RKO (cell line): ENCODE data around the gene PLA2G2E.

Experiments used
- DNase-seq: peaks from one replicate; pipeline ENCODE4 v3.0.0-alpha.2; 2016; ENCODE audit warnings: low spot score

PLA2G2E gene

GRCh38 chr1:19923137-19923952 is at the start of gene PLA2G2E:
PLA2G2E (minus strand) TSS chr1:19923617; CDS start chr1:19923559, 58 bp downstream.
- DNase-seq: no peak

GRCh38 chr1:19971664-19972063 is 48.2 kb upstream of the PLA2G2E start:
- DNase-seq: no peak

- no peak for DNase-seq
Measured at GRCh38 chr1:19969898-19970660, 46.7 kb upstream of the PLA2G2E start.

GRCh38 chr1:19967808-19968207 is 44.4 kb upstream of the PLA2G2E start:
- DNase-seq: no peak

- DNase-seq: no peak
Measured at GRCh38 chr1:19964542-19964941, 41.1 kb upstream of the PLA2G2E start.

GRCh38 chr1:19963636-19964035 is 40.2 kb upstream of the PLA2G2E start:
- no peak for DNase-seq

- DNase-seq: no peak
Measured at GRCh38 chr1:19960591-19960990, 37.2 kb upstream of the PLA2G2E start.

- DNase-seq: no peak
Measured at GRCh38 chr1:19957779-19958178, 34.4 kb upstream of the PLA2G2E start.

- no peak for DNase-seq
Measured at GRCh38 chr1:19955534-19956170, 32.2 kb upstream of the PLA2G2E start.

- DNase-seq: no peak
Measured at GRCh38 chr1:19954059-19954458, 30.6 kb upstream of the PLA2G2E start.

GRCh38 chr1:19949016-19949415 is 25.6 kb upstream of the PLA2G2E start:
- peak; percentile 77 for DNase-seq

GRCh38 chr1:19946971-19947370 is 23.6 kb upstream of the PLA2G2E start:
- no peak for DNase-seq

- no peak for DNase-seq
Measured at GRCh38 chr1:19946331-19946751, 22.9 kb upstream of the PLA2G2E start.

- no peak for DNase-seq
Measured at GRCh38 chr1:19945914-19946313, 22.5 kb upstream of the PLA2G2E start.

- no peak for DNase-seq
Measured at GRCh38 chr1:19942657-19943056, 19.2 kb upstream of the PLA2G2E start.

- DNase-seq: peak; percentile 22
Measured at GRCh38 chr1:19942088-19942487, 18.7 kb upstream of the PLA2G2E start.

GRCh38 chr1:19941206-19941568 is 17.8 kb upstream of the PLA2G2E start:
- no peak for DNase-seq

GRCh38 chr1:19940486-19941205 is 17.2 kb upstream of the PLA2G2E start:
- no peak for DNase-seq

GRCh38 chr1:19938472-19938871 is 15.1 kb upstream of the PLA2G2E start:
- no peak for DNase-seq

- no peak for DNase-seq
Measured at GRCh38 chr1:19936061-19936750, 12.8 kb upstream of the PLA2G2E start.

- no peak for DNase-seq
Measured at GRCh38 chr1:19934336-19934735, 10.9 kb upstream of the PLA2G2E start.

- no peak for DNase-seq
Measured at GRCh38 chr1:19932866-19933265, 9.4 kb upstream of the PLA2G2E start.
